ENCODE results near the gene MDK.

GRCh38 chr11:46353698-46354097 is 27.8 kb upstream of the MDK start:
- no peak for TF ChIP-seq CTCF (IDR thresholded peaks at IDR 0.05; ENCODE audit: low read depth, low read length, poor library complexity, severe bottlenecking)
- no peak for TF ChIP-seq EZH2phosphoT487 (IDR thresholded peaks at IDR 0.05; ENCODE audit: borderline replicate concordance, low read length)
